ENCODE data around the gene NOL12. TPM values are rescaled to one million over a fixed set of nuclear protein-coding genes. Genes with fewer than 3 reads are reported as not detected.

Gene NOL12
- polyA plus RNA-seq, 2 of the 4 experiments (the other 2 are of a cell fraction) = 23.0 to 37.3 TPM

DNA sequence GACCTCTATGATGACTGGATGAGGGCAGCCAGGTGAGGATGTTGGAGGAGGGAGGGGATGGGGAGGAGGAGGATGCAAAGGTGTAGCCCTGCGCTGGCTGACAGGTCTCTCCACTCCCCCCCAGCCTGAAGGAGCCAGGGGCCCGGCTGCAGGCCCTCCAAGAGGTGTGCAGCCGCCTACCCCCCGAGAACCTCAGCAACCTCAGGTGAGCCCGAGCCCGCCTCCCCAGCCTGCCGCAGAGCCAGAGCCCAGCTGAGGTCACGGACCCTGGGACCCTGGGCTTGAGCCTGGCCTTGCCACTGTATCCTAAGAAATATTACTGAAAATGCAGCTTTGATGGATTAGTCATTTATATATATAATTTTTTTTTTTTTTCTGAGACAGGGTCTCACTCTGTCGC lies 38.8 kb upstream of the NOL12 start (continued):
- TF ChIP-seq, protein P1, sequence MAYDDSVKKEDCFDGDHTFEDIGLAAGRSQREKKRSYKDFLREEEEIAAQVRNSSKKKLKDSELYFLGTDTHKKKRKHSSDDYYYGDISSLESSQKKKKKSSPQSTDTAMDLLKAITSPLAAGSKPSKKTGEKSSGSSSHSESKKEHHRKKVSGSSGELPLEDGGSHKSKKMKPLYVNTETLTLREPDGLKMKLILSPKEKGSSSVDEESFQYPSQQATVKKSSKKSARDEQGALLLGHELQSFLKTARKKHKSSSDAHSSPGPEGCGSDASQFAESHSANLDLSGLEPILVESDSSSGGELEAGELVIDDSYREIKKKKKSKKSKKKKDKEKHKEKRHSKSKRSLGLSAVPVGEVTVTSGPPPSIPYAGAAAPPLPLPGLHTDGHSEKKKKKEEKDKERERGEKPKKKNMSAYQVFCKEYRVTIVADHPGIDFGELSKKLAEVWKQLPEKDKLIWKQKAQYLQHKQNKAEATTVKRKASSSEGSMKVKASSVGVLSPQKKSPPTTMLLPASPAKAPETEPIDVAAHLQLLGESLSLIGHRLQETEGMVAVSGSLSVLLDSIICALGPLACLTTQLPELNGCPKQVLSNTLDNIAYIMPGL (CRISPR knock-in tag; IDR thresholded peaks at IDR 0.05; ENCODE audit: borderline replicate concordance) = no peak
- TF ChIP-seq TP53 (CRISPR knock-in tag; IDR thresholded peaks at IDR 0.05) = no peak
- TF ChIP-seq CHD2 (IDR thresholded peaks at IDR 0.05; ENCODE audit: low read length, partially characterized antibody) = no peak

DNA sequence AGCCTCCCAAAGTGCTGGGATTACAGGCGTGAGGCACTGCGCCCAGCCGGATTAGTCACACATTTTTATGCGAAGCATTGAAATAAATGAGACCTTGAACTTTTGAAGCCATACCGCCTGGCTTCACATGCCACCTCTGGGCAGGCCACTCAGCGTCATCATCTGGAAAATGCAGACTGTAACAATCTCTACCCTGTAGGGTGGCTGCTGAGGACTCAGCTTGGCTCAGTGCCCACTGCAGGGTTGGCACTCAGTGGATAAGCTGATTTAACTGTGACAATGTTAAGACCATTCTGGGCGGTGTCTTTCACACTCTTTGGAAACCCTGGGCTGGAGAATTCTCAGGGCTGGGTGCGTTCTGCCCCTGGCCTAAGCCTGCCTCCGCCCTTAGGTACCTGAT lies 38.2 kb upstream of the NOL12 start:
- 63% methylated on average over 7 of the region's 9 CpGs for WGBS (ENCODE audit: missing lambda C conversion rate)
- Histone ChIP-seq H3K27ac (no peak overlapping the region), H3K9me3 (no peaks in the 10 kb centered on the region), H3K4me3 (no peak overlapping the region), H3K4me2 (no peak overlapping the region), H3K4me1 (no peaks in the 10 kb centered on the region)
- TF ChIP-seq TFCP2L1 (CRISPR knock-in tag; IDR thresholded peaks at IDR 0.05) (no peak), HOXA7 (CRISPR knock-in tag; IDR thresholded peaks at IDR 0.05) (no peak), HEYL (CRISPR knock-in tag; IDR thresholded peaks at IDR 0.05) (no peak), RCOR1 (IDR thresholded peaks at IDR 0.05; ENCODE audit: low read depth, low read length) (no peak), SMC3 (IDR thresholded peaks at IDR 0.05) (no peak), CBX2 (IDR thresholded peaks at IDR 0.05; ENCODE audit: borderline replicate concordance, low read depth) (no peak), FOSL2 (IDR thresholded peaks at IDR 0.05) (no peak), FOSL2 (CRISPR knock-in tag; IDR thresholded peaks at IDR 0.05) (no peak), ZFP36 (IDR thresholded peaks at IDR 0.05; ENCODE audit: borderline replicate concordance, partially characterized antibody) (no peak), NFE2L2 (conservative IDR thresholded peaks at IDR 0.05; ENCODE audit: low read length) (no peak), MAZ (IDR thresholded peaks at IDR 0.05; ENCODE audit: borderline replicate concordance, low read depth, low read length) (no peak), POLR2AphosphoS2 (conservative IDR thresholded peaks at IDR 0.05; ENCODE audit: low read length) (no peak), EHF (CRISPR knock-in tag; IDR thresholded peaks at IDR 0.05) (no peak), SREBF2 (IDR thresholded peaks at IDR 0.05) (no peak), RNF2 (IDR thresholded peaks at IDR 0.05; ENCODE audit: borderline replicate concordance, low read depth) (no peak)
- TF ChIP-seq, protein P2, sequence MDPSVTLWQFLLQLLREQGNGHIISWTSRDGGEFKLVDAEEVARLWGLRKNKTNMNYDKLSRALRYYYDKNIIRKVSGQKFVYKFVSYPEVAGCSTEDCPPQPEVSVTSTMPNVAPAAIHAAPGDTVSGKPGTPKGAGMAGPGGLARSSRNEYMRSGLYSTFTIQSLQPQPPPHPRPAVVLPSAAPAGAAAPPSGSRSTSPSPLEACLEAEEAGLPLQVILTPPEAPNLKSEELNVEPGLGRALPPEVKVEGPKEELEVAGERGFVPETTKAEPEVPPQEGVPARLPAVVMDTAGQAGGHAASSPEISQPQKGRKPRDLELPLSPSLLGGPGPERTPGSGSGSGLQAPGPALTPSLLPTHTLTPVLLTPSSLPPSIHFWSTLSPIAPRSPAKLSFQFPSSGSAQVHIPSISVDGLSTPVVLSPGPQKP (IDR thresholded peaks at IDR 0.05; ENCODE audit: low read depth, low read length) = no peak
- TF ChIP-seq, protein P3, sequence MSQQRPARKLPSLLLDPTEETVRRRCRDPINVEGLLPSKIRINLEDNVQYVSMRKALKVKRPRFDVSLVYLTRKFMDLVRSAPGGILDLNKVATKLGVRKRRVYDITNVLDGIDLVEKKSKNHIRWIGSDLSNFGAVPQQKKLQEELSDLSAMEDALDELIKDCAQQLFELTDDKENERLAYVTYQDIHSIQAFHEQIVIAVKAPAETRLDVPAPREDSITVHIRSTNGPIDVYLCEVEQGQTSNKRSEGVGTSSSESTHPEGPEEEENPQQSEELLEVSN (IDR thresholded peaks at IDR 0.05; ENCODE audit: borderline replicate concordance, low read depth) = no peak
- TF ChIP-seq, protein P4, sequence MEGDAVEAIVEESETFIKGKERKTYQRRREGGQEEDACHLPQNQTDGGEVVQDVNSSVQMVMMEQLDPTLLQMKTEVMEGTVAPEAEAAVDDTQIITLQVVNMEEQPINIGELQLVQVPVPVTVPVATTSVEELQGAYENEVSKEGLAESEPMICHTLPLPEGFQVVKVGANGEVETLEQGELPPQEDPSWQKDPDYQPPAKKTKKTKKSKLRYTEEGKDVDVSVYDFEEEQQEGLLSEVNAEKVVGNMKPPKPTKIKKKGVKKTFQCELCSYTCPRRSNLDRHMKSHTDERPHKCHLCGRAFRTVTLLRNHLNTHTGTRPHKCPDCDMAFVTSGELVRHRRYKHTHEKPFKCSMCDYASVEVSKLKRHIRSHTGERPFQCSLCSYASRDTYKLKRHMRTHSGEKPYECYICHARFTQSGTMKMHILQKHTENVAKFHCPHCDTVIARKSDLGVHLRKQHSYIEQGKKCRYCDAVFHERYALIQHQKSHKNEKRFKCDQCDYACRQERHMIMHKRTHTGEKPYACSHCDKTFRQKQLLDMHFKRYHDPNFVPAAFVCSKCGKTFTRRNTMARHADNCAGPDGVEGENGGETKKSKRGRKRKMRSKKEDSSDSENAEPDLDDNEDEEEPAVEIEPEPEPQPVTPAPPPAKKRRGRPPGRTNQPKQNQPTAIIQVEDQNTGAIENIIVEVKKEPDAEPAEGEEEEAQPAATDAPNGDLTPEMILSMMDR (IDR thresholded peaks at IDR 0.05) = no peak
- TF ChIP-seq, protein P5, sequence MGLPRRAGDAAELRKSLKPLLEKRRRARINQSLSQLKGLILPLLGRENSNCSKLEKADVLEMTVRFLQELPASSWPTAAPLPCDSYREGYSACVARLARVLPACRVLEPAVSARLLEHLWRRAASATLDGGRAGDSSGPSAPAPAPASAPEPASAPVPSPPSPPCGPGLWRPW (IDR thresholded peaks at IDR 0.05) = no peak
- FAIRE-seq (no peak), DNase-seq (ENCODE audit: low read depth in 1 of 2, low spot score in 1 of 2) (peak in 1 of 2 experiments; percentile 36), ATAC-seq (no peak)
- CTCF ChIA-PET = interaction anchor here (0.6 to 2.6 kb wide), 4 partner anchors 10 to 144 kb away, joined by 4 to 11 read pairs (median 6); partner anchors contain the start of gene PDXP
- POLR2A ChIA-PET = no interaction called here
